GM18502 (cell line): Measurements from ENCODE around the gene ELFN2.

ENCODE experiments used
- ATAC-seq: cut with Tn5 transposase; IDR thresholded peaks from one replicate; pipeline ENCODE4 v1.9.1; 2021; ENCODE audit warnings: mild to moderate bottlenecking; ENCODE audit not compliant: unreplicated experiment, poor library complexity

Gene ELFN2

DNA sequence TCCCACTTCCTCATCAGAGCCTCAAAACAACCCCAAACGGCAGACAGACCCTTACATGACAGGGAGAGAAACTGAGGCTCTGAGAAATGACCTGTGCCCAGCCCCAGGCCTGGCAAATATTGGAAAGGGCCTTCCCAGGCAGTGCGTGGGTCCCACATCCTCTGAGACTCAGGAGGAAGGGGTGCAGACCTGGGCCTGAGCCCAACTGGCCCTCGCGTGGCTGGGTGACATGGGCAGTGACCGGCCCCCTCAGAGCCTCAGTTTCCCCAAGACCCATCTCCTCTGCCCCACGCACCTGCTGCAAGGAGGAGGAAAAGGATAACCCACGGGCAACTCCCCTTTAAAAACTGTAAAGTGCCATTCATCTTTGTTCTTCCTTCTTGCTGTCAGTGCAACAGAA is 35.6 kb downstream of the ELFN2 start:
- ATAC-seq: no peak

- no peak for ATAC-seq
These were observed 37.2 kb downstream of the ELFN2 start for GRCh38 chr22:37390075-37390474.

DNA sequence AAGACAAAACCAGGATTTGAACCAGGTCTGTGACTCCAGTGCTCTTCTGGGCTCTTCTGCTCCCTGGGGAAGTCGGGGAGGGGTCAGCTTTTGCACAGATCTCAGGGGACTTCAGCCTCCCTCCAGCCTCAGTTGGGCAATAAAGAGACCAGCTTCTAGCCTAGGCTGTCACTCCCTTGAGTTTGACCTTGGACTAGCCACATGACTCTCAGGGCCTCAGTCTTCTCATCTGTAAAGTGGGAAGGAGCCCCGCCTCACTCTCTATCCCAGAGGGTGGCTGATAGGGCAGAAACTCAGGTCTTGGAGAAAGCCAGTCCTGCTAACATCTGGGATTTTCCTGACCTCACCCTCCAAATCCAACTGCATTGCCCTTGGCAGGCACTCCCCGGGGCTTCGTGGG is 38.7 kb downstream of the ELFN2 start:
- no peak for ATAC-seq

DNA sequence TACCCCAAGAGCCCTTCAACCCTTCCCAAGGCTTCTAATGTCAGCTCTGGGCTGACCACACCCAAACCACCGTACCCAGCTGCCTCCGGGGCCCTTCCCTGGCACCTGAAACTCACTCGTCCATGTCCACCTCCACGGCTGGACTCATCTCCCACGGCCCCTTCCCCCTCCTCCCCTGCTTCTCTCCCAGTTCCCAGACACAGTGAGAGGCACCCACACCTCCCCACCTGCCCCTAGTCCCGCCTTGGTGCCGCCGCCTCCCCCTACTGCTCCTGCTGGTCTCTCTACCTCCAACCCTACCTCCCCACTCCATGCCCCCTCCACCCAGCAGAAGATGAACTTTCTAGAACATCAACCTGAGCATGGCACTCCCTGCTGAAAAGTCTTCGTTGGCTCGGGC is 39.5 kb downstream of the ELFN2 start:
- no peak for ATAC-seq

- no peak for ATAC-seq
These were observed 40.8 kb downstream of the ELFN2 start for GRCh38 chr22:37386441-37386840.

- ATAC-seq: no peak
These were observed 42.6 kb downstream of the ELFN2 start for GRCh38 chr22:37384691-37385090.

DNA sequence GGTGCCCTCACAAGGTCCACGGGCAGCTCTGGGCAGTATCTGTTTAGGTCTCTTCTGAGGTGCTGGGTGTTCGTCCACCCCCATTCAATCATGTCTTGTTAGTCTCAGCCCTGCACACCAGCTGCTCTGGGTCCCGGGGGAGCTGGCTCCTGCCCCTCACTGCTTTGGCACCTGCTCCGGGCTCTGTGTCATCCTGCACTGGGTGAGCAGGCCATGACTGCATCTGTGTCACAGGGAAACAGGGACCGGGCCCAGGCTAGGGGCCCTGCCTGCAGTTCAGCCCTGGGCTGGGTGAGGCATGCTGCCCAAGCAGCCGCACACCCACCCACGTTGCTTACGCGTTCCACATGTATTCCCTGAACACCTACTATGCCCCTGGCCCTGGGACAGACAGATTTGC is 43.9 kb downstream of the ELFN2 start:
- ATAC-seq: no peak

- ATAC-seq: no peak
These were observed 45.8 kb downstream of the ELFN2 start for GRCh38 chr22:37381489-37381888.

GRCh38 chr22:37379722-37380121 is 47.6 kb downstream of the ELFN2 start:
- no peak for ATAC-seq

GRCh38 chr22:37379085-37379484 is 48.2 kb downstream of the ELFN2 start:
- no peak for ATAC-seq

- no peak for ATAC-seq
These were observed 48.6 kb downstream of the ELFN2 start for GRCh38 chr22:37378642-37379058.

- no peak for ATAC-seq
These were observed 49.4 kb downstream of the ELFN2 start for GRCh38 chr22:37377927-37378326.

DNA sequence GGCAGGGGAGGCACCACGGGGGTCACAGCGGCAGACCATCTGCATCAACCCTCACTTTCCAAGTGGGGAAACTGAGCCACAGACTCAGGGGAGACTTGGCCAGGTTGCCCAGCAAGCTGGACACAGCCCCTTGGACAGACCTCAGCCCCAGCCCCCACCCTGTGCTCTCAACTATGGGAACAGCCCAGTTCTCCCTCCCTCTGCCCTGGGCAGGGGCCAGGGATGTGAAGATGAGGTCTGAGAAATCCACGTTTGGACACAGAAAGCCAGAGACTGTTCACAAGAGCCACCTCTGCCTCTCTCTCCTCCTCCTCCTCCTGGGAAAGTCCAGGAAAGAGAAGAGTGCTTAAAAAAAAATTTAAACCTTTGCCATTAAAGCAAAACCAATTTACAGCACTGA is 50.1 kb downstream of the ELFN2 start:
- no peak for ATAC-seq

DNA sequence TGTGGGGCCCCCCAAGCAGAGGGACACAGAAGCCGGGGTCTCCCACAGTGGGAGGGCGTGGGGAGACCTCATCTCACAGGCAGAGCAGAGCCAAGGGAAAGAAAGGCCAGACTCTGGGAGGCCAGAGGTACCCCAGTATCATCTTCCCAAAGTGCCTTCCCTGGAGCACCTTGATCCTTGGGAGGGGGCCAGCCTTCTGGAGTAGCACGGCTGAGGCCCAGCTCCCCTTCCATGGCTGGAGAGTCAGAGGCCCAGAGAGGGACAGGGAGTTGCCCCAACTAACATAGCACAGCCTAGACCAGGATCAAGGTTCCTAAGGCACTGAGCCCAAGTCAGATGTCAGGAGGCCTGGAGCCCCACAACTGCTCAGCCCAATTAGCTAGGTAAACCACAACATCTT is 50.6 kb downstream of the ELFN2 start:
- ATAC-seq: no peak

DNA sequence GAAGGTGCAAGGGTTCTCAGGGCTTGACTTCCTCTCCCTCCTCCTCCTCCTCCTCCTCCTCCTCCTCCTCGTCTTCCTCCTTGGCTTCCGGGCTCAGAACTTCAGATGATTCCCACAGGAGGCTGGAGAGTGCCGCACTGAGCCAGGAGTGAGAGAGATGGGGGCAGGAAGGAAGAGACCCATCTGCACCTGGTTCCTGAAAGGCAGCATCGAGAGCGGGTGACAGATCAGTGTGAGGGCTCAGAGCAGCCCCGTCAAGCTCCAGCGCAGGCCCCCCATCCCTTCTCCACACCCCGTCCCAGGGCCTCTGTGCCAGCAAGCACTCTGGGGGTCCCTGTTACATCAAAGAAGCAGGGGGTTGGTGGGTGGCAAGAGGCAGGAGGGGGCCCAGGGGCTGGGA is 51.5 kb downstream of the ELFN2 start:
- ATAC-seq: no peak

DNA sequence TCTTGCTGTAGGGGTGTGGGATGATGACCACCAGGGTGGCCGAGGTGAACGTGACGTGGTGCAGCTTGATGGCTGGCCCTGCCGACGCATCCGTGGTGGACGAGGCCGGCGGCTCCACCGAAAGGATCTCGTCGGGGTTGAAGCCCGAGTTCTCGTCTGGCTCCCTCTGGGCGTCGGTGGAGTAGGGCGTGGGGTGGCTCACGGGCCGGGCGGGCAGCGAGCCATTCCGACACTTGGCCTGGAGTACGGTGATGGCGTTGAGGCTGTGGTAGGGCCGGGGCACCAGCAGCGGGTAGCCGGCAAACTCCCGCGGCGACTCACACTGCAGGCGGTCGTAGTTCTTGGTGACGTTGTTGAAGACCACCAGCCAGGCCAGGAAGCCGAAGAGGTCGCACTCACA is 52.7 kb downstream of the ELFN2 start:
- ATAC-seq: no peak

DNA sequence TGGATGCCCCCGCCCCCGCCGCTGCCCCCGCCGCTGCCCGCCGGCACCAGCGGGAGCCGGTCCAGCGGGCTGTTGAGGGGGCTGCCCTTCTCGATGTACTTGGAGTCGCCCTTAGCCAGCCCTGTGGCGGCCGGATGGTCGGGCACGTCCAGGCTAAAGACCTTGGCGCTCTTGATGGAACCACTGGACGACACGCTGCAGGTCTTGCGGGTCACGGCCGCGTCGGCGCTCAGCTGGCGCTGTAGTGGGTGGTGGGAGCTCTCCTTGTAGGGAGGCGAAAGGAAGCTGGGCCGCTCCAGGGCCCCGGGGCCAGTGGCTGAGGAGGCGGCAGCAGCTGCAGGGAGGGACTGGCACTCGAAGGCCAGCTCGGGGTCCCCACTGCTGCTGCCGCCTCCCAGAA is 53.8 kb downstream of the ELFN2 start:
- ATAC-seq: no peak

DNA sequence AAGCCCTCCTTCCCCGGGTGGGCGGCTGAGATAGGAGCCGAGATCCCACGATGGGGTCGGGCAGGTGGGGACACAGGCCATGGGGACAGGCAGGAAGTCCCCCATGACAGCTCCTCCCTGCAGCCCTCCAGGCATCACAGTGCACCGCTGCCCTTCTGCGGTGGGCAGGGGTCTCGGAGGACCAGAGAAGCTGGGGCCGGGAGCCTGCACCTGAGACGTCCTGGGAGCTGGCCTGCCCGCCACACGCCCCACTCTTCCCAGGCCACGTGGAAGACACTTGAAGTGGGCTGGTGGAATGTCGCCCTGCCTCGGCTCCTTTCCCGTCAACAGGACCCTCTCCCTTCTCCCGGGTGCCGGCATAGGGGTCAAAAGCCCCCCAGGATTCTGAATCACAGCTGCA is 55.4 kb downstream of the ELFN2 start:
- no peak for ATAC-seq

DNA sequence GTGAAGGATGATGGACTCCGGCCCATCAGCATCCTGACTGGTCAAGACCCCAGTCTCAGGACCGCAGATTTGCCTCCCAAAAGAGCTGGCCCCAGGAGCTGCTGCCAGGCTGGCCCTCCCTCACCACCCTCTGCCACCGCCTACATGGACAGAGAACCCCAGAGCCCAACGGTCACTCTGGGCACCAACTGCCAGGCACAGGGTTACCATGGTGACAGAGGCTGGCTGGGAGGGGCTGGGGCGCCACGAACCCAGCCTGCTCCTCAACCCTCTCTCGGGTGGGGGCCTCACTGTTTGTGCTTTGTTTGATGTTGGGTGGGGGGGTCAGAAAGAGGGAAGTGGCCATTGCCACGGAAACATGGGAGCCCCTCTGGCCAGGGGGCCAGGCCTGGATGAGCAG is 55.8 kb downstream of the ELFN2 start:
- ATAC-seq: no peak

- ATAC-seq: no peak
These were observed 56.8 kb downstream of the ELFN2 start for GRCh38 chr22:37370306-37370979.

GRCh38 chr22:37369483-37369882 is 57.8 kb downstream of the ELFN2 start:
- ATAC-seq: no peak

DNA sequence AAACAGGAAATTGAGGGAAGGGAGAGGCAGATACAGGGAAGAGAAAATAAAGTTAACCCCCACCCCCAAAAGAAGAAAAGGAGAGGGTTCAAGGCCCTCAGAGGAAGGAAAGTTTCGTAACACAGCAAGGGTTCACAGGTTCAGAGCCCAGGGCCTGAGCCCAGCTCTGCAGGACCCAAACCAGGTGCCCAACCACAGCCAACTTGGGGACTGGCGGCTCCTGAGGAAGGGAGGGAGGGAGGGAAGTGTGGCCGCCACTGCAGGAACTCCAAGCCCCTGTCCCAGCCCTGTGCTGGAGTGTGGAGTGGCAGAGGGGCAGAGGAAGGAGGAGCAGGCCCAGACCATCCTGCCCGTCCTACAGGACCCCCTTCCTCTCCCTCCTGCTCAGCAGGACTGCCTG is 59.2 kb downstream of the ELFN2 start:
- ATAC-seq: no peak

DNA sequence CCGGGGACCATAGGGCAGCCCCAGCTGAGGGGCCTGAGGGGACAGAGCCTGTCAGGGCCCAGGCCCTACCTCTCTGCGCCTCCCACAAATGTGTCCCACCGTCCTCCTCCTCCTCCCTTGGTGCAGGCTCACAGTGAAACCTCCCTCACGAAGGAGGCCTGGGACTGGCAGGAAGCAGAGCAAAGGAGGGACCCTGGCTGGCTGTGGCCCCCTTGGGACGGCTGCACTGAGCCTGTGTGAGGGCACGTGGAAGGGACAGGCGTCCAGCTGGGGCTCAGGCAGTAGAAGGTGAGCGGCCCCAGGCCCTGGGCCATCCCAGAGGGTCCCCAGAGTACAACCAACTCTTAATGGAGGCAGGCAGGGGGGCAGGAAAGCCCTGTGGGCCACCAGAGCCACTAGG is 60.7 kb downstream of the ELFN2 start:
- ATAC-seq: no peak
